Liver (tissue), 9 donors: Measurements from ENCODE around the gene SPEG. TPM values are rescaled to one million over a fixed set of nuclear protein-coding genes. Genes with fewer than 3 reads are reported as not detected.

Experiments
- DNase-seq: peaks from one replicate; pipeline ENCODE4 v3.0.0-alpha.2; 2017; ENCODE audit warnings: low spot score
- H3K27ac ChIP-seq, 2 donors: one replicate each; pipeline ENCODE4 v1.7.0; 2013; ENCODE audit warnings: inconsistent platforms in 2 of 2, low read length in 2 of 2, control low read depth in 1 of 2, low read depth in 1 of 2, mild to moderate bottlenecking in 1 of 2
- H3K27me3 ChIP-seq, 4 donors: one replicate each; pipeline versions ENCODE4 v1.6.1 to v1.7.0; 2013; ENCODE audit warnings: low read length in 3 of 4, inconsistent platforms in 1 of 4, mild to moderate bottlenecking in 1 of 4, moderate library complexity in 1 of 4; ENCODE audit not compliant: control insufficient read depth in 4 of 4, insufficient read depth in 4 of 4
- H3K36me3 ChIP-seq, 4 donors: one replicate each; pipeline versions ENCODE4 v1.6.1 to v1.7.0; 2013; ENCODE audit warnings: low read length in 3 of 4, mild to moderate bottlenecking in 3 of 4, low read depth in 1 of 4, moderate library complexity in 1 of 4; ENCODE audit not compliant: control insufficient read depth in 4 of 4, insufficient read depth in 3 of 4
- H3K4me1 ChIP-seq, 4 donors: one replicate each; pipeline versions ENCODE4 v1.6.1 to v1.7.0; 2013; ENCODE audit warnings: low read length in 3 of 4, mild to moderate bottlenecking in 3 of 4, moderate library complexity in 1 of 4; ENCODE audit not compliant: control insufficient read depth in 4 of 4, insufficient read depth in 4 of 4
- H3K4me3 ChIP-seq, 3 donors: one replicate each; pipeline versions ENCODE4 v1.6.1 to v1.7.0; 2013; ENCODE audit warnings: low read length in 3 of 3, control low read depth in 1 of 3, low read depth in 1 of 3, mild to moderate bottlenecking in 1 of 3
- H3K9ac ChIP-seq, 2 donors: one replicate each; pipeline ENCODE4 v1.7.0; 2013; ENCODE audit warnings: low read length in 2 of 2, mild to moderate bottlenecking in 2 of 2, moderate library complexity in 2 of 2, control low read depth in 1 of 2, low read depth in 1 of 2
- H3K9me3 ChIP-seq, 4 donors: one replicate each; pipeline versions ENCODE4 v1.6.1 to v1.7.0; 2013; ENCODE audit warnings: low read length in 3 of 4; ENCODE audit not compliant: control insufficient read depth in 4 of 4
- ATF3 ChIP-seq: IDR thresholded peaks from 2 replicates; pipeline ENCODE4 v1.6.1; 2016; ENCODE audit warnings: antibody characterized with exemption
- CTCF ChIP-seq: fragments of 150-350 bp; IDR thresholded peaks from 2 replicates; pipeline ENCODE4 v1.5.1; 2017; ENCODE audit warnings: improper control_type of control experiment, low read depth, low read length; ENCODE audit not compliant: missing input control
- EGR1 ChIP-seq, 2 donors: IDR thresholded peaks; 2 replicates each; pipeline ENCODE4 v1.6.1; 2016 to 2018; ENCODE audit warnings: antibody characterized with exemption in 2 of 2, low read depth in 2 of 2
- FOXA1 ChIP-seq: IDR thresholded peaks from 2 replicates; pipeline ENCODE4 v1.6.1; 2016; ENCODE audit warnings: antibody characterized with exemption
- FOXA2 ChIP-seq: IDR thresholded peaks from 2 replicates; pipeline ENCODE4 v1.6.1; 2016; ENCODE audit warnings: antibody characterized with exemption
- GABPA ChIP-seq, 2 donors: IDR thresholded peaks in 1 of 2; conservative IDR thresholded peaks in 1 of 2; 2 replicates each; pipeline ENCODE4 v1.6.1; 2016; ENCODE audit warnings: antibody characterized with exemption in 2 of 2, mild to moderate bottlenecking in 1 of 2, moderate library complexity in 1 of 2
- HNF4A ChIP-seq, 2 donors: conservative IDR thresholded peaks; 2 replicates each; pipeline ENCODE4 v1.6.1; 2016; ENCODE audit warnings: antibody characterized with exemption in 2 of 2, mild to moderate bottlenecking in 2 of 2
- HNF4G ChIP-seq: IDR thresholded peaks from 2 replicates; pipeline ENCODE4 v1.6.1; 2016; ENCODE audit warnings: antibody characterized with exemption
- JUND ChIP-seq, 2 donors: IDR thresholded peaks; 2 replicates each; pipeline ENCODE4 v1.6.1; 2016; ENCODE audit warnings: antibody characterized with exemption in 2 of 2
- NR2F2 ChIP-seq: IDR thresholded peaks from 2 replicates; pipeline ENCODE4 v1.6.1; 2016; ENCODE audit warnings: antibody characterized with exemption
- RAD21 ChIP-seq, 2 donors: IDR thresholded peaks; 2 replicates each; pipeline ENCODE4 v1.6.1; 2016; ENCODE audit warnings: antibody characterized with exemption in 2 of 2, mild to moderate bottlenecking in 2 of 2
- REST ChIP-seq: IDR thresholded peaks from 2 replicates; pipeline ENCODE4 v1.6.1; 2016; ENCODE audit warnings: antibody characterized with exemption, mild to moderate bottlenecking
- SP1 ChIP-seq: IDR thresholded peaks from 2 replicates; pipeline ENCODE4 v1.6.1; 2018; ENCODE audit warnings: antibody characterized with exemption, mild to moderate bottlenecking
- TAF1 ChIP-seq: conservative IDR thresholded peaks from 2 replicates; pipeline ENCODE4 v1.6.1; 2016; ENCODE audit warnings: antibody characterized with exemption, mild to moderate bottlenecking
- YY1 ChIP-seq: IDR thresholded peaks from 2 replicates; pipeline ENCODE4 v1.6.1; 2016; ENCODE audit warnings: antibody characterized with exemption, mild to moderate bottlenecking
- WGBS: extraction: QIAGEN DNeasy Blood & Tissue Kit; methylation state at CpG from one replicate; pipeline ENCODE4 v1.1.7; 2013; 5-methylcytosine and 5-hydroxymethylcytosine counted together
- polyA plus RNA-seq, 2 donors: library from polyadenylated mRNA; stranded (reverse) in 1 of 2; unstranded in 1 of 2; fragments of 200-250 nt in 1 of 2; fragments of >200 nt in 1 of 2; fragmentation: Nextera tagmentation in 1 of 2; extraction: Ambion mirVana in 1 of 2; gene quantifications; one replicate each; pipeline versions ENCODE4 v1.2.1 to v1.2.3, GENCODE V29; 2013 to 2015
- total RNA-seq, 2 donors: library from RNA; depleted of rRNA; stranded (reverse); fragments of >200 nt; gene quantifications; one replicate each; pipeline ENCODE4 v1.2.3, GENCODE V29; 2014
- TF ChIP-seq, protein P1 (sequence below): IDR thresholded peaks from 2 replicates; pipeline ENCODE4 v1.6.1; 2016; ENCODE audit warnings: antibody characterized with exemption
- donor health status: healthy.
- donor health status: healthy.
- donor health status: healthy.
- donor health status: healthy.
- donor health status: healthy.

SPEG gene
- total and polyA plus RNA-seq, 4 donors, result 0.51 to 0.96 (median 0.66) TPM

- no peaks in the 10 kb centered on the region for H3K36me3 ChIP-seq
- WGBS, result 83% methylated on average over 4 of the region's 4 CpGs
- H3K4me3 ChIP-seq, result no peak overlapping the region
- no peak overlapping the region for H3K27ac ChIP-seq
- peaks cover 0 to 12% (median 6%) of the 10 kb centered on the region in 4 donors for H3K27me3 ChIP-seq
- peaks cover 2 to 13% (median 4%) of the 10 kb centered on the region in 4 donors for H3K4me1 ChIP-seq
- no peak for TF ChIP-seq HNF4G
- TF ChIP-seq SP1, result no peak
- TF ChIP-seq, protein P1, sequence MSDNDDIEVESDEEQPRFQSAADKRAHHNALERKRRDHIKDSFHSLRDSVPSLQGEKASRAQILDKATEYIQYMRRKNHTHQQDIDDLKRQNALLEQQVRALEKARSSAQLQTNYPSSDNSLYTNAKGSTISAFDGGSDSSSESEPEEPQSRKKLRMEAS, result no peak
- no peaks in the 10 kb centered on the region for H3K9me3 ChIP-seq
- H3K9ac ChIP-seq, result no peak overlapping the region
- DNase-seq, result no peak
These were observed 3.8 kb downstream of the SPEG start for GRCh38 chr2:219438453-219438852.

DNA sequence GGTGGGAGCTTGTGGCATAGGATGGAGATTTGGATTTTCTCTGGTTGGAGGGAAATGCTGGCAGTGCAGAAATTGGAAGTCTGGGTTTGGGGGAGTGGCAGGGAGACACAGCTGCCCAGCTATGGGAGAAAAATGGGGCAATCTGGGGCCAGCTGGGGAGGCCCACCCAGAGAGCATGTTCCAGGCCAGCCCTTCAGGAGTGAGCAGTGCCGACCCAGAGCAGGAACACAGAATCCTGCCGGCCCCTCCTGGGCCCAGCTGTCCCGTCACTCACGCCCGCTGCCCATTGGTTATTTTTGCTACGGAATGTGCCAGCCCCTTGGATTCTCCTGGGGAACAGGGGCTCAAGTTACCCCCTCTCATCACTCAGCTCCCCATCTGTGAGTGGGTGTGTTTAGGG lies 4.9 kb downstream of the SPEG start:
- Histone ChIP-seq H3K27me3 (peaks cover 0 to 18% (median 5%) of the 10 kb centered on the region in 4 donors), H3K4me3 (no peak overlapping the region), H3K4me1 (peaks cover 2 to 13% (median 4%) of the 10 kb centered on the region in 4 donors), H3K27ac (no peak overlapping the region), H3K9ac (no peak overlapping the region), H3K9me3 (no peaks in the 10 kb centered on the region), H3K36me3 (no peaks in the 10 kb centered on the region)
- DNase-seq, result no peak
- 78% methylated on average over 6 of the region's 6 CpGs for WGBS
- TF ChIP-seq TAF1, result no peak
- no peak for TF ChIP-seq GABPA (IDR thresholded peaks at IDR 0.05 in 1 of 2, conservative IDR thresholded peaks at IDR 0.05 in 1 of 2)
- TF ChIP-seq JUND (IDR thresholded peaks at IDR 0.05), result no peak
- no peak for TF ChIP-seq RAD21 (IDR thresholded peaks at IDR 0.05)
- TF ChIP-seq NR2F2, result no peak
- no peak for TF ChIP-seq EGR1 (IDR thresholded peaks at IDR 0.05; ENCODE audit: low read depth in 2 of 2)

- peaks cover 0 to 8% (median 3%) of the 10 kb centered on the region in 4 donors for H3K4me1 ChIP-seq
- DNase-seq, result no peak
- H3K36me3 ChIP-seq, result no peaks in the 10 kb centered on the region
- H3K27ac ChIP-seq, result no peak overlapping the region
- WGBS, result 81% methylated on average over 6 of the region's 6 CpGs
- no peaks in the 10 kb centered on the region for H3K9me3 ChIP-seq
- no peak for TF ChIP-seq HNF4G
- TF ChIP-seq YY1, result no peak
- no peak for TF ChIP-seq HNF4A (conservative IDR thresholded peaks at IDR 0.05)
- TF ChIP-seq CTCF, result no peak
- TF ChIP-seq SP1, result no peak
- no peak for TF ChIP-seq EGR1 (IDR thresholded peaks at IDR 0.05; ENCODE audit: low read depth in 2 of 2)
- no peak for TF ChIP-seq FOXA2
- TF ChIP-seq, protein P1, result no peak
- no peak for TF ChIP-seq RAD21 (IDR thresholded peaks at IDR 0.05)
- no peak for TF ChIP-seq REST
- no peak for TF ChIP-seq NR2F2
- no peak for TF ChIP-seq ATF3
- TF ChIP-seq FOXA1, result no peak
- H3K9ac ChIP-seq, result no peak overlapping the region
- peaks cover 0 to 18% (median 5%) of the 10 kb centered on the region in 4 donors for H3K27me3 ChIP-seq
- no peak overlapping the region for H3K4me3 ChIP-seq
These were observed 6.0 kb downstream of the SPEG start for GRCh38 chr2:219440388-219441256.
